Right lobe of liver (tissue), 6 donors: Measurements from ENCODE around the gene ZNF598. TPM values are rescaled to one million over a fixed set of nuclear protein-coding genes. Genes with fewer than 3 reads are reported as not detected.
A peak's percentile ranks its signal among the peaks of the same experiment; 100 is the strongest.

ENCODE experiments used
- ATAC-seq, 4 donors: fragments of 200-7000 bp; cut with Tn5 transposase; one replicate each; pipeline ENCODE4 v1.9.1; 2020; ENCODE audit warnings: mild to moderate bottlenecking in 4 of 4, moderate library complexity in 4 of 4
- DNase-seq, 3 donors: peaks; one replicate each; pipeline ENCODE4 v3.0.0-alpha.2; 2020
- H3K27ac ChIP-seq, 3 donors: fragments of 200-600 bp; one replicate each; pipeline ENCODE4 v1.8.0; 2022
- H3K27me3 ChIP-seq, 2 donors: fragments of 200-600 bp; one replicate each; pipeline ENCODE4 v1.8.0; 2022
- H3K36me3 ChIP-seq, 4 donors: fragments of 200-600 bp; sonication (generic) in 1 of 4; one replicate each; pipeline versions ENCODE4 v1.5.1 to v1.8.0; 2017 to 2022; ENCODE audit warnings: control low read depth in 1 of 4
- H3K4me1 ChIP-seq, 4 donors: fragments of 200-600 bp; sonication (generic) in 1 of 4; one replicate each; pipeline versions ENCODE4 v1.5.1 to v1.8.0; 2017 to 2022; ENCODE audit warnings: control low read depth in 1 of 4
- H3K4me3 ChIP-seq, 3 donors: fragments of 200-600 bp; one replicate each; pipeline ENCODE4 v1.8.0; 2022
- H3K9me3 ChIP-seq, 4 donors: fragments of 200-600 bp; sonication (generic) in 1 of 4; one replicate each; pipeline versions ENCODE4 v1.5.1 to v1.8.0; 2017 to 2022; ENCODE audit warnings: control low read depth in 1 of 4
- CTCF ChIP-seq, 4 donors: fragments of 200-600 bp in 3 of 4; fragments of 450-650 bp in 1 of 4; IDR thresholded peaks; one replicate each; pipeline versions ENCODE4 v1.5.1 to v1.8.0; 2016 to 2022; ENCODE audit warnings: antibody characterized with exemption in 4 of 4, mild to moderate bottlenecking in 2 of 4
- POLR2A ChIP-seq: fragments of 450-650 bp; IDR thresholded peaks from one replicate; pipeline ENCODE4 v1.6.1; 2017; ENCODE audit warnings: antibody characterized with exemption, mild to moderate bottlenecking
- WGBS: methylation state at CpG from one replicate; pipeline ENCODE4 v1.1.6; 2018; ENCODE audit warnings: low coverage, low lambda C conversion rate; ENCODE audit not compliant: insufficient coverage; ENCODE audit errors: missing lambda C conversion rate; 5-methylcytosine and 5-hydroxymethylcytosine counted together
- intact Hi-C, 2 donors: fragments of 100-400 bp; cut with DNase I; formaldehyde crosslinking; loops; one replicate each; pipeline versions ENCODE4 v1.11.2 to v1.14.1; 2022
- total RNA-seq, 6 experiments: library from RNA; depleted of rRNA in 2 of 6; stranded (reverse); fragments of >200 nt in 2 of 6; fragmentation: NEBNext Ultra II Directional in 3 of 6; extraction: Animal tissue kit (Norgen Biotek cat#: 25700) in 3 of 6; gene quantifications; one replicate each; pipeline versions ENCODE4 v1.1.0 to v1.2.4, GENCODE V29; 2016 to 2023
- donor health status: DM: no; HTN: yes; CAD: no.
- donor health status: DM: no; HTN: no; CAD: no.
- donor health status: DM: no; HTN: no; CAD: no.
- donor health status: DM: no; HTN: yes; CAD: no.
- donor health status: DM: no; HTN: yes; CAD: no.

The ZNF598 gene
- total RNA-seq, 6 experiments from 2014 or later, result 21.6 to 46.4 (median 25.0) TPM

GRCh38 chr16:2006317-2006716, 3.3 kb downstream of the ZNF598 start:
- ATAC-seq (no peak), DNase-seq (no peak)
- Histone ChIP-seq H3K4me1 (peaks cover 0 to 36% (median 17%) of the 10 kb centered on the region in 4 donors), H3K36me3 (peaks cover 0 to 22% (median 13%) of the 10 kb centered on the region in 4 donors), H3K27ac (no peak overlapping the region), H3K4me3 (no peak overlapping the region), H3K27me3 (no peaks in the 10 kb centered on the region), H3K9me3 (no peaks in the 10 kb centered on the region)
- 60% methylated on average over 1 of the region's 8 CpGs for WGBS
- TF ChIP-seq POLR2A (no peak), CTCF (IDR thresholded peaks at IDR 0.05) (no peak)
- intact Hi-C loops, result no loop called here

GRCh38 chr16:2005646-2006045, 4.0 kb downstream of the ZNF598 start:
- WGBS, result 66% methylated on average over 3 of the region's 21 CpGs
- ATAC-seq, result no peak
- TF ChIP-seq CTCF (IDR thresholded peaks at IDR 0.05) (no peak), POLR2A (no peak)
- Histone ChIP-seq H3K27ac (no peak overlapping the region), H3K36me3 (peaks cover 0 to 29% (median 16%) of the 10 kb centered on the region in 4 donors), H3K4me1 (peaks cover 0 to 36% (median 17%) of the 10 kb centered on the region in 4 donors), H3K27me3 (no peaks in the 10 kb centered on the region), H3K4me3 (no peak overlapping the region), H3K9me3 (no peaks in the 10 kb centered on the region)
- peak in 1 of 3 donors; percentile 53 for DNase-seq
- intact Hi-C loops, result no loop called here

GRCh38 chr16:2004795-2005517, 4.7 kb downstream of the ZNF598 start:
- Histone ChIP-seq H3K9me3 (no peaks in the 10 kb centered on the region), H3K27me3 (no peaks in the 10 kb centered on the region), H3K36me3 (peaks cover 0 to 34% (median 19%) of the 10 kb centered on the region in 4 donors), H3K4me3 (no peak overlapping the region), H3K4me1 (peaks cover 0 to 31% (median 17%) of the 10 kb centered on the region in 4 donors), H3K27ac (no peak overlapping the region)
- no peak for TF ChIP-seq POLR2A
- no peak for TF ChIP-seq CTCF (IDR thresholded peaks at IDR 0.05)
- intact Hi-C loops, result no loop called here
- DNase-seq, result no peak
- WGBS, result 57% methylated on average over 6 of the region's 34 CpGs
- ATAC-seq, result no peak

GRCh38 chr16:2003827-2004641, 5.6 kb downstream of the ZNF598 start:
- intact Hi-C loops, result no loop called here
- peaks cover 0 to 31% (median 17%) of the 10 kb centered on the region in 4 donors for H3K4me1 ChIP-seq
- H3K9me3 ChIP-seq, result no peaks in the 10 kb centered on the region
- H3K4me3 ChIP-seq, result no peak overlapping the region
- no peak overlapping the region for H3K27ac ChIP-seq
- DNase-seq, result peak; percentile 88 to 90 (median 89)
- WGBS, result 0% methylated on average over 4 of the region's 36 CpGs
- TF ChIP-seq POLR2A (no peak), CTCF (IDR thresholded peaks at IDR 0.05) (peak; percentile 90 to 97 (median 96))
- peak; percentile 82 to 89 (median 86) for ATAC-seq
- H3K36me3 ChIP-seq, result peaks cover 3 to 43% (median 24%) of the 10 kb centered on the region in 4 donors
- H3K27me3 ChIP-seq, result no peaks in the 10 kb centered on the region
